MM.1S (cell line): Measurements from ENCODE around the gene FGFBP1.

Experiments used
- CTCF ChIP-seq: fragments of 300-600 bp; sonication (generic); IDR thresholded peaks from 2 replicates; pipeline ENCODE4 v1.5.1; 2016; ENCODE audit warnings: antibody characterized with exemption, low read length, mixed read lengths
- EZH2 ChIP-seq: fragments of 300-600 bp; sonication (generic); optimal IDR thresholded peaks from 2 replicates; pipeline ENCODE3; 2017; ENCODE audit warnings: low read depth, mild to moderate bottlenecking, antibody characterized with exemption, low read length, mixed read lengths

DNA sequence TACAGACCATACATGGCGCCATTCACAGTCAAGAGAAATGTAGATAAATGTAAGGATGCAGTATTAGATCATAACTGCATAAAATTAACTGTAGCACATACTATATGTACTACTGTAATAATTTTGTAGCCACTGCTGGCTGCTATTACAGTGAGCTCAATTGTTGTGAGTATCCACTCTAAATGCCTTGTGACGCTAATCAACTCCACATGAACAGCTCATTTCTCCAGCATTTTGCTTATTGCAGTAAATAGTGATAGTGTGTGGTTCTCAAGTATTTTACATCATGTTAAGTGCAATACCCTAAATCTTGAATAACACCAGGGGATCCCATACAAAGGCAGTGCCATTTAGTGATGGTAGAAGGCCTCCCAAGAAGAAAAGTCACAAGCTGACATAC, 21.2 kb downstream of the FGFBP1 start:
- no peak for TF ChIP-seq EZH2
- no peak for TF ChIP-seq CTCF
